Measurements from ENCODE around the gene RBM33.

Gene RBM33

DNA sequence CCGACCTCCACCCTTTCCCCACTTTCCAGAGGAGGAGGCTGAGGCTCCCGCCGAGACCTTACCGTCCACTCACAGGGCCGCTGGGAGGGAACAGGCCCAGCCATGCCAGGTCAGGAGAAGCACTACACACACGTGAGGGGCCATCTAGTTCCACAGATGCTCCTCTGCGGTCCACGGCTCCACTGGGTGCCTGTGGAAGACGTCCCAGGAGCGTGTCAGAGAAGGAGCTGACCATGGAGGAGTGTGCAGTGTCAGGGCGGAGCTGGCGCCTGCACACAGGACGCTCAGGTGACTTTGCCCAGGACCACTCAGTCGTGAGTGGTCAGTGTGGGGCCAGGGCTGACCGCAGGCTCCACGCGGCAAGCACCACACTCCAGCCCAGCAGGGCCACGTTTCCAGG lies 175.8 kb downstream of the RBM33 start:
- no peak overlapping the region for H3K9ac ChIP-seq (ENCODE audit: low read length)
- no peak overlapping the region for H4K8ac ChIP-seq (ENCODE audit: low read length)
- H3K79me1 ChIP-seq (replicated peaks; ENCODE audit: low read length, poor library complexity, severe bottlenecking) = no peaks in the 10 kb centered on the region
- H3K9me3 ChIP-seq (ENCODE audit: control insufficient read depth, low read length) = no peaks in the 10 kb centered on the region
- H3K4me2 ChIP-seq (ENCODE audit: low read length, poor library complexity, severe bottlenecking) = no peak overlapping the region
- no peak overlapping the region for H3K4me3 ChIP-seq (ENCODE audit: insufficient read depth in 1 of 2, low read depth in 1 of 2, low read length in 2 of 2)
- no peak overlapping the region for H2BK120ac ChIP-seq (ENCODE audit: low read depth, low read length)
- no peak overlapping the region for H2AFZ ChIP-seq (ENCODE audit: low read depth, low read length)
- H3K18ac ChIP-seq (ENCODE audit: low read depth in 1 of 2, low read length in 2 of 2) = no peak overlapping the region
- no peak overlapping the region for H2AK5ac ChIP-seq (ENCODE audit: low read length, severe bottlenecking)
- DNase-seq = no peak
- 82% methylated on average over 18 of the region's 18 CpGs for WGBS
- H3K27me3 ChIP-seq (ENCODE audit: control insufficient read depth in 1 of 2, insufficient read depth in 1 of 2, low read length in 2 of 2) = peaks cover 12 to 31% of the 10 kb centered on the region in 2 experiments
- peaks cover 1% of the 10 kb centered on the region for H3K4me1 ChIP-seq (ENCODE audit: control insufficient read depth, insufficient read depth, low read depth, low read length)
- H2BK12ac ChIP-seq (ENCODE audit: low read length in 2 of 2) = no peak overlapping the region
- no peak overlapping the region for H2BK15ac ChIP-seq (ENCODE audit: low read depth, poor library complexity, severe bottlenecking)
- no peak overlapping the region for H3K14ac ChIP-seq (ENCODE audit: low read length in 2 of 2)
- H3K4ac ChIP-seq (ENCODE audit: low read depth in 1 of 2, low read length in 2 of 2) = no peak overlapping the region
- H3K36me3 ChIP-seq (ENCODE audit: control insufficient read depth in 1 of 2, insufficient read depth in 2 of 2, low read depth in 1 of 2, low read length in 2 of 2) = no peaks in the 10 kb centered on the region
- no peak overlapping the region for H3K27ac ChIP-seq (ENCODE audit: low read length, poor library complexity, severe bottlenecking)
- H3K23ac ChIP-seq (ENCODE audit: low read length in 2 of 2) = no peak overlapping the region
- no peak overlapping the region for H4K91ac ChIP-seq (ENCODE audit: low read length)
- H2BK5ac ChIP-seq (ENCODE audit: low read depth, low read length, poor library complexity, severe bottlenecking) = no peak overlapping the region

DNA sequence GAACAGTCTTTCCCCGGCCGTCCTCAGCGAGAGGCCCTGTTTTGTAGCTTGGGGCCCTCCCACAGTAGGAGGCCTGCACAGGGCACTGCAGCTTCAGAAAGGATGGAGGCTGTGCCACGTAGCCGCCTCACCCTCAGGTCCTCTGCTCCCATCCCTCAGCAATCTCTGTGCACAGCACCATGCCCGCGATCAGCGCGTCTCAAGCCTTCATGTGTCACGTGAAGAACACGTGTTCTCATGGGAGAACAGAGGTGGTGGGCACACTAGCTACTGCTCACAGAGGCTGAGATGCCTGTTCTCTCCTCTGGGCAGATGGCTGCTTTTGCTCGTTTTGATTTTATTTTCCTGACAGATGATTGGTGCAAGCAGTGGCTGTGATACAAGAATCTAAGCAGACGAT lies 176.3 kb downstream of the RBM33 start:
- H3K79me1 ChIP-seq (replicated peaks; ENCODE audit: low read length, poor library complexity, severe bottlenecking) = no peaks in the 10 kb centered on the region
- H3K27ac ChIP-seq (ENCODE audit: low read length, poor library complexity, severe bottlenecking) = no peak overlapping the region
- H3K36me3 ChIP-seq (ENCODE audit: control insufficient read depth in 1 of 2, insufficient read depth in 2 of 2, low read depth in 1 of 2, low read length in 2 of 2) = no peaks in the 10 kb centered on the region
- no peak for DNase-seq
- no peak overlapping the region for H2BK120ac ChIP-seq (ENCODE audit: low read depth, low read length)
- no peak overlapping the region for H3K4me3 ChIP-seq (ENCODE audit: insufficient read depth in 1 of 2, low read depth in 1 of 2, low read length in 2 of 2)
- no peak overlapping the region for H2AFZ ChIP-seq (ENCODE audit: low read depth, low read length)
- no peaks in the 10 kb centered on the region for H3K4me1 ChIP-seq (ENCODE audit: control insufficient read depth, insufficient read depth, low read depth, low read length)
- H3K9ac ChIP-seq (ENCODE audit: low read length) = no peak overlapping the region
- H3K9me3 ChIP-seq (ENCODE audit: control insufficient read depth, low read length) = no peaks in the 10 kb centered on the region
- no peak overlapping the region for H2BK15ac ChIP-seq (ENCODE audit: low read depth, poor library complexity, severe bottlenecking)
- H4K91ac ChIP-seq (ENCODE audit: low read length) = no peak overlapping the region
- H4K8ac ChIP-seq (ENCODE audit: low read length) = no peak overlapping the region
- H2BK12ac ChIP-seq (ENCODE audit: low read length in 2 of 2) = no peak overlapping the region
- no peak overlapping the region for H3K14ac ChIP-seq (ENCODE audit: low read length in 2 of 2)
- no peak overlapping the region for H3K4ac ChIP-seq (ENCODE audit: low read depth in 1 of 2, low read length in 2 of 2)
- H2BK5ac ChIP-seq (ENCODE audit: low read depth, low read length, poor library complexity, severe bottlenecking) = no peak overlapping the region
- H3K4me2 ChIP-seq (ENCODE audit: low read length, poor library complexity, severe bottlenecking) = no peak overlapping the region
- no peak overlapping the region for H2AK5ac ChIP-seq (ENCODE audit: low read length, severe bottlenecking)
- WGBS = 86% methylated on average over 13 of the region's 13 CpGs
- no peak overlapping the region for H3K23ac ChIP-seq (ENCODE audit: low read length in 2 of 2)
- no peak overlapping the region for H3K18ac ChIP-seq (ENCODE audit: low read depth in 1 of 2, low read length in 2 of 2)
- peaks cover 12 to 30% of the 10 kb centered on the region in 2 experiments for H3K27me3 ChIP-seq (ENCODE audit: control insufficient read depth in 1 of 2, insufficient read depth in 1 of 2, low read length in 2 of 2)

DNA sequence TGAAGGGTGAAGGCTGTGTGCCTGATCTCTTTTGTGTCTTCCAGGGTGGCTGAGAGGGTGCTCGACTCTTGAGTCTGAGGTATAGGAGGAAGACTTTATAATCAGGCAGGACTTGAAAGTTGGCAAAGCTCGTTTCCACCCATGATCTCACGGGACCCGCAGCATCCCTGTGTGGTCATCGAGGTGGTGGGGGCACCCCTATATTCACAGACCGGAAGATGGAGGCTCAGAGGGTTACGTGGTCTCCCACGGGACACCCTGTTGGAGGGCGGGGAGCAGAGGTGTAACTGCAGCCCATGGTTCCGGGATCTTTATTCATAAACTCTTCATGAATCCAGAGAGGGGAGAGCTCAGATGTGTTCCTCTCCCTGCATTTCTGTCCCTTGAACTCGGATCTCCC lies 177.4 kb downstream of the RBM33 start:
- H3K4me1 ChIP-seq (ENCODE audit: control insufficient read depth, insufficient read depth, low read depth, low read length) = no peaks in the 10 kb centered on the region
- H3K18ac ChIP-seq (ENCODE audit: low read depth in 1 of 2, low read length in 2 of 2) = no peak overlapping the region
- H3K9ac ChIP-seq (ENCODE audit: low read length) = no peak overlapping the region
- no peak overlapping the region for H3K4me3 ChIP-seq (ENCODE audit: insufficient read depth in 1 of 2, low read depth in 1 of 2, low read length in 2 of 2)
- peaks cover 12 to 25% of the 10 kb centered on the region in 2 experiments for H3K27me3 ChIP-seq (ENCODE audit: control insufficient read depth in 1 of 2, insufficient read depth in 1 of 2, low read length in 2 of 2)
- DNase-seq = no peak
- H2BK120ac ChIP-seq (ENCODE audit: low read depth, low read length) = no peak overlapping the region
- H2AFZ ChIP-seq (ENCODE audit: low read depth, low read length) = no peak overlapping the region
- H3K4ac ChIP-seq (ENCODE audit: low read depth in 1 of 2, low read length in 2 of 2) = no peak overlapping the region
- no peaks in the 10 kb centered on the region for H3K9me3 ChIP-seq (ENCODE audit: control insufficient read depth, low read length)
- H2BK15ac ChIP-seq (ENCODE audit: low read depth, poor library complexity, severe bottlenecking) = no peak overlapping the region
- H3K27ac ChIP-seq (ENCODE audit: low read length, poor library complexity, severe bottlenecking) = no peak overlapping the region
- no peak overlapping the region for H3K4me2 ChIP-seq (ENCODE audit: low read length, poor library complexity, severe bottlenecking)
- H2BK5ac ChIP-seq (ENCODE audit: low read depth, low read length, poor library complexity, severe bottlenecking) = no peak overlapping the region
- H3K36me3 ChIP-seq (ENCODE audit: control insufficient read depth in 1 of 2, insufficient read depth in 2 of 2, low read depth in 1 of 2, low read length in 2 of 2) = no peaks in the 10 kb centered on the region
- no peak overlapping the region for H2AK5ac ChIP-seq (ENCODE audit: low read length, severe bottlenecking)
- 85% methylated on average over 11 of the region's 11 CpGs for WGBS
- H4K91ac ChIP-seq (ENCODE audit: low read length) = no peak overlapping the region
- H3K79me1 ChIP-seq (replicated peaks; ENCODE audit: low read length, poor library complexity, severe bottlenecking) = no peaks in the 10 kb centered on the region
- H2BK12ac ChIP-seq (ENCODE audit: low read length in 2 of 2) = no peak overlapping the region
- no peak overlapping the region for H4K8ac ChIP-seq (ENCODE audit: low read length)
- H3K14ac ChIP-seq (ENCODE audit: low read length in 2 of 2) = no peak overlapping the region
- no peak overlapping the region for H3K23ac ChIP-seq (ENCODE audit: low read length in 2 of 2)

DNA sequence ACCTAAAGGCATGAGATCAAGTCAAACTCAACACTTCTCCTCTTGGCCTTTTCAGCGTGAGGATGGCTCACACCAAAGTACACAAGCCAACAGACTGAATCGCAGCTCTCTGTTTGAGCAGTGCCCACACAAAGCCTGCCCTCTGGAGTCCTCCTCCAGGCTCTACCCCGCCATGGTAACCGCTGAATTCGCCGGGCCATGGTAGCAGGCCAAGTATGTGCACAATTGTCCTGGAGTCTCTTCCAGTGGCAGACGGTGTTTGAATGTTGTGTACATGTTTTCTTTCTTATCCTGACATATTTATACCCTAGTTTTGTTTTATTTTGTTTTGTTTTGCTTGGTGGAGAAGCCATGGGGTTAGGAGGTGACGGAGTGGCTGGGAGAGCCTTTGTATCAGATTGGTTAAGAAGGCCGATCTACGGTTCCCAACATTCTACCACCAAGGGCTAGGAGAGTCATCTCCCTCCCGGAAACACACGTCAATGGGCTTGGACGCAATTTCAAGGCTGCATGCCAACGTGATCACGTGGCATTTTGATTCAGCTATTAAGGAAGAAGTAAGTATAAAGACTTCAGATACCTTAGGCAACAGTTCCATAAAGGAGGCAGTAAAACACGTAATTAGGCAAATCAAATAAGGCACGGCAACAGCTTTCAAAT lies 179.9 kb downstream of the RBM33 start:
- H3K14ac ChIP-seq (ENCODE audit: low read length in 2 of 2) = no peak overlapping the region
- H3K4me2 ChIP-seq (ENCODE audit: low read length, poor library complexity, severe bottlenecking) = no peak overlapping the region
- H3K9ac ChIP-seq (ENCODE audit: low read length) = no peak overlapping the region
- H3K27ac ChIP-seq (ENCODE audit: low read length, poor library complexity, severe bottlenecking) = no peak overlapping the region
- no peak overlapping the region for H2BK5ac ChIP-seq (ENCODE audit: low read depth, low read length, poor library complexity, severe bottlenecking)
- no peaks in the 10 kb centered on the region for H3K4me1 ChIP-seq (ENCODE audit: control insufficient read depth, insufficient read depth, low read depth, low read length)
- H2AFZ ChIP-seq (ENCODE audit: low read depth, low read length) = no peak overlapping the region
- no peak overlapping the region for H3K4me3 ChIP-seq (ENCODE audit: insufficient read depth in 1 of 2, low read depth in 1 of 2, low read length in 2 of 2)
- peaks cover 10 to 26% of the 10 kb centered on the region in 2 experiments for H3K27me3 ChIP-seq (ENCODE audit: control insufficient read depth in 1 of 2, insufficient read depth in 1 of 2, low read length in 2 of 2)
- H3K9me3 ChIP-seq (ENCODE audit: control insufficient read depth, low read length) = no peaks in the 10 kb centered on the region
- H2BK15ac ChIP-seq (ENCODE audit: low read depth, poor library complexity, severe bottlenecking) = no peak overlapping the region
- no peak overlapping the region for H4K8ac ChIP-seq (ENCODE audit: low read length)
- 89% methylated on average over 14 of the region's 17 CpGs for WGBS
- H2BK120ac ChIP-seq (ENCODE audit: low read depth, low read length) = no peak overlapping the region
- H3K36me3 ChIP-seq (ENCODE audit: control insufficient read depth in 1 of 2, insufficient read depth in 2 of 2, low read depth in 1 of 2, low read length in 2 of 2) = no peaks in the 10 kb centered on the region
- no peak overlapping the region for H3K4ac ChIP-seq (ENCODE audit: low read depth in 1 of 2, low read length in 2 of 2)
- no peak overlapping the region for H3K23ac ChIP-seq (ENCODE audit: low read length in 2 of 2)
- H3K79me1 ChIP-seq (replicated peaks; ENCODE audit: low read length, poor library complexity, severe bottlenecking) = no peaks in the 10 kb centered on the region
- no peak overlapping the region for H2BK12ac ChIP-seq (ENCODE audit: low read length in 2 of 2)
- no peak overlapping the region for H4K91ac ChIP-seq (ENCODE audit: low read length)
- no peak overlapping the region for H3K18ac ChIP-seq (ENCODE audit: low read depth in 1 of 2, low read length in 2 of 2)
- H2AK5ac ChIP-seq (ENCODE audit: low read length, severe bottlenecking) = no peak overlapping the region
- DNase-seq = no peak
